ENCODE measurements around the gene CPNE6.
"Not testable (repeated sequence)": the region's sequence is repeated elsewhere in the genome, so short reads cannot be mapped to it uniquely, and the experiment has no call there.

CPNE6 gene

GRCh38 chr14:24071144-24071697 lies at the start of gene CPNE6:
TSS of gene CPNE6 (plus strand) at chr14:24071562. CDS start at chr14:24072937, 1,375 bp downstream.
- DNase-seq: no peak

- DNase-seq: not testable (repeated sequence)
These were observed 46.4 kb upstream of the CPNE6 start for GRCh38 chr14:24024939-24025418.

- not testable (repeated sequence) for DNase-seq
These were observed 41.7 kb upstream of the CPNE6 start for GRCh38 chr14:24029687-24030086.

- DNase-seq: not testable (repeated sequence)
These were observed 40.0 kb upstream of the CPNE6 start for GRCh38 chr14:24031331-24031730.

- DNase-seq: no peak
These were observed 38.5 kb upstream of the CPNE6 start for GRCh38 chr14:24032727-24033418.

GRCh38 chr14:24035769-24036168 lies 35.6 kb upstream of the CPNE6 start:
- DNase-seq: not testable (repeated sequence)

GRCh38 chr14:24036169-24036962 lies 35.0 kb upstream of the CPNE6 start:
- DNase-seq: peak; percentile 10

GRCh38 chr14:24036963-24037657 lies 34.3 kb upstream of the CPNE6 start:
- DNase-seq: not testable (repeated sequence)

- no peak for DNase-seq
These were observed 33.7 kb upstream of the CPNE6 start for GRCh38 chr14:24037658-24038037.

GRCh38 chr14:24038686-24039085 lies 32.7 kb upstream of the CPNE6 start:
- no peak for DNase-seq

- DNase-seq: no peak
These were observed 30.7 kb upstream of the CPNE6 start for GRCh38 chr14:24040692-24041091.

GRCh38 chr14:24042746-24043145 lies 28.6 kb upstream of the CPNE6 start:
- no peak for DNase-seq

GRCh38 chr14:24049002-24049401 lies 22.4 kb upstream of the CPNE6 start:
- DNase-seq: not testable (repeated sequence)

- not testable (repeated sequence) for DNase-seq
These were observed 20.6 kb upstream of the CPNE6 start for GRCh38 chr14:24050753-24051152.

- DNase-seq: no peak
These were observed 20.1 kb upstream of the CPNE6 start for GRCh38 chr14:24051176-24051788.

- DNase-seq: no peak
These were observed 19.3 kb upstream of the CPNE6 start, which contains the start of gene CARMIL3 for GRCh38 chr14:24051789-24052655. TSS of gene CARMIL3 (plus strand) at chr14:24052009. CDS start at chr14:24052154, 145 bp downstream.

- no peak for DNase-seq
These were observed 18.5 kb upstream of the CPNE6 start for GRCh38 chr14:24052656-24053547.

- no peak for DNase-seq
These were observed 17.6 kb upstream of the CPNE6 start for GRCh38 chr14:24053548-24054323.

GRCh38 chr14:24054324-24054641 lies 17.1 kb upstream of the CPNE6 start:
- DNase-seq: no peak

GRCh38 chr14:24054646-24055045 lies 16.7 kb upstream of the CPNE6 start:
- DNase-seq: no peak
